HCT116 (cell line): Measurements from ENCODE around the gene RARB. TPM values are rescaled to one million over a fixed set of nuclear protein-coding genes. Genes with fewer than 3 reads are reported as not detected.

Experiments
- ATAC-seq: fragments of 200-7000 bp; cut with Tn5 transposase; 2 replicates; pipeline ENCODE4 v1.9.1; 2020; ENCODE audit warnings: mild to moderate bottlenecking, moderate library complexity
- BruUV-seq: library from RNA; stranded (reverse); fragments of 400-500 nt; replicated peaks from 2 replicates; lab custom pipeline; 2021; lab: Mats Ljungman, UMichigan
- CTCF ChIA-PET: fragments of 300-600 bp; sonication (Branson Sonifier 250); formaldehyde crosslinking; loops from one replicate; lab custom pipeline; 2021; ENCODE audit warnings: antibody characterized with exemption; lab: Charles Lee
- POLR2A ChIA-PET: fragments of 300-600, 350-600 bp; sonication (Branson Sonifier 250); formaldehyde crosslinking; loops from one replicate; lab custom pipeline; 2021; ENCODE audit warnings: antibody characterized with exemption; lab: Charles Lee
- RAD21 ChIA-PET, 2 experiments: fragments of 300-600 bp; sonication (Branson Sonifier 250); formaldehyde crosslinking; loops; one replicate each; lab custom pipeline; 2023; ENCODE audit warnings: low total read pairs in 2 of 2; ENCODE audit not compliant: uncharacterized antibody in 2 of 2, unreplicated experiment in 2 of 2, low non-redundant PET in 1 of 2; lab: Charles Lee
- DNase-seq: peaks from one replicate; pipeline ENCODE4 v3.0.0-alpha.2; 2010; ENCODE audit warnings: low read depth, low spot score
- H2AFZ ChIP-seq: fragments of 200-600 bp; shearing (Covaris generic), sonication (generic); 2 replicates; pipeline ENCODE4 v1.6.1; 2017; ENCODE audit warnings: low read depth, mixed run types, mixed read lengths, antibody characterized with exemption, low read length; ENCODE audit not compliant: poor library complexity, severe bottlenecking
- H3K27ac ChIP-seq: 2 replicates; pipeline ENCODE4 v1.5.1; 2012; ENCODE audit warnings: low read depth, low read length
- H3K27me3 ChIP-seq: fragments of 200-600 bp; sonication (generic); 2 replicates; pipeline ENCODE4 v1.6.1; 2016; ENCODE audit warnings: mixed run types, low read length, mixed read lengths; ENCODE audit not compliant: insufficient read depth
- H3K36me3 ChIP-seq, 2 experiments: fragments of 200-500 bp in 1 of 2; fragments of 200-600 bp in 1 of 2; sonication (Bioruptor generic) in 1 of 2; sonication (generic) in 1 of 2; 2 replicates each; pipeline versions ENCODE4 v1.5.1 to v1.6.1; 2014 to 2016; ENCODE audit warnings: low read length in 2 of 2, inconsistent platforms in 1 of 2, mixed read lengths in 1 of 2, mixed run types in 1 of 2; ENCODE audit not compliant: insufficient read depth in 2 of 2, control insufficient read depth in 1 of 2
- H3K4me1 ChIP-seq, 2 experiments: fragments of 200-600 bp in 1 of 2; sonication (generic) in 1 of 2; 2 replicates each; pipeline versions ENCODE4 v1.5.1 to v1.6.1; 2012 to 2017; ENCODE audit warnings: low read length in 2 of 2, inconsistent platforms in 1 of 2, mild to moderate bottlenecking in 1 of 2, mixed read lengths in 1 of 2, mixed run types in 1 of 2, moderate library complexity in 1 of 2; ENCODE audit not compliant: insufficient read depth in 2 of 2, control insufficient read depth in 1 of 2
- H3K4me2 ChIP-seq: fragments of 200-600 bp; sonication (generic); 2 replicates; pipeline ENCODE4 v1.6.1; 2017; ENCODE audit warnings: mixed run types, low read length, mixed read lengths
- H3K4me3 ChIP-seq, 2 experiments: fragments of 200-600 bp in 1 of 2; sonication (generic) in 1 of 2; replicated peaks in 1 of 2; 2 replicates each; pipeline ENCODE4 v1.5.1; 2011 to 2016; ENCODE audit warnings: low read length in 2 of 2, control low read depth in 1 of 2, low read depth in 1 of 2, mild to moderate bottlenecking in 1 of 2, mixed read lengths in 1 of 2, mixed run types in 1 of 2
- H3K79me2 ChIP-seq: fragments of 200-600 bp; sonication (generic); 2 replicates; pipeline ENCODE4 v1.6.1; 2017; ENCODE audit warnings: mild to moderate bottlenecking, mixed run types, low read length, moderate library complexity, mixed read lengths; ENCODE audit not compliant: insufficient read depth
- H3K9ac ChIP-seq: fragments of 200-600 bp; sonication (generic); 2 replicates; pipeline ENCODE4 v1.6.1; 2016; ENCODE audit warnings: low read length, mixed read lengths
- H3K9me2 ChIP-seq: fragments of 200-600 bp; sonication (generic), shearing (Covaris generic); 2 replicates; pipeline ENCODE4 v1.6.1; 2017; ENCODE audit warnings: mixed run types, mild to moderate bottlenecking, moderate library complexity; ENCODE audit not compliant: insufficient read depth
- H3K9me3 ChIP-seq, 2 experiments: fragments of 200-500 bp in 1 of 2; fragments of 200-600 bp in 1 of 2; sonication (Bioruptor generic) in 1 of 2; sonication (generic) in 1 of 2; 2 replicates each; pipeline ENCODE4 v1.6.1; 2014 to 2017; ENCODE audit warnings: low read length in 2 of 2, mixed read lengths in 2 of 2, inconsistent platforms in 1 of 2, low read depth in 1 of 2, mild to moderate bottlenecking in 1 of 2, mixed run types in 1 of 2, moderate library complexity in 1 of 2; ENCODE audit not compliant: control insufficient read depth in 1 of 2, insufficient read depth in 1 of 2
- H4K20me1 ChIP-seq: fragments of 200-600 bp; sonication (generic), shearing (Covaris generic); 2 replicates; pipeline ENCODE4 v1.6.1; 2017; ENCODE audit warnings: mixed run types, mild to moderate bottlenecking, moderate library complexity; ENCODE audit not compliant: insufficient read depth
- CEBPB ChIP-seq: IDR thresholded peaks from 2 replicates; pipeline ENCODE4 v1.6.1; 2012; ENCODE audit warnings: low read depth
- EGR1 ChIP-seq: IDR thresholded peaks from 2 replicates; pipeline ENCODE4 v1.6.1; 2012; ENCODE audit warnings: low read depth
- ELF1 ChIP-seq: IDR thresholded peaks from 2 replicates; pipeline ENCODE4 v1.6.1; 2012; ENCODE audit warnings: low read depth, borderline replicate concordance
- EZH2 ChIP-seq: fragments of 200-600 bp; sonication (generic); IDR thresholded peaks from 2 replicates; pipeline ENCODE4 v1.6.1; 2017; ENCODE audit warnings: antibody characterized with exemption, mixed run types
- JUND ChIP-seq: IDR thresholded peaks from 2 replicates; pipeline ENCODE4 v1.6.1; 2012
- POLR2AphosphoS5 ChIP-seq: IDR thresholded peaks from 2 replicates; pipeline ENCODE4 v1.6.1; 2011; ENCODE audit warnings: mild to moderate bottlenecking, low read depth, low read length, moderate library complexity
- RAD21 ChIP-seq: IDR thresholded peaks from 2 replicates; pipeline ENCODE4 v1.6.1; 2012; ENCODE audit warnings: low read depth, mild to moderate bottlenecking
- SRF ChIP-seq: IDR thresholded peaks from 2 replicates; pipeline ENCODE4 v1.6.1; 2012; ENCODE audit warnings: low read depth
- TCF7L2 ChIP-seq: IDR thresholded peaks from 2 replicates; pipeline ENCODE4 v1.7.0; 2011; ENCODE audit warnings: borderline replicate concordance, inconsistent platforms; ENCODE audit not compliant: insufficient read depth, insufficient read length; ENCODE audit errors: extremely low read depth
- YY1 ChIP-seq: IDR thresholded peaks from 2 replicates; pipeline ENCODE4 v1.6.1; 2011; ENCODE audit warnings: low read length, low read depth, moderate library complexity, mild to moderate bottlenecking; ENCODE audit not compliant: insufficient replicate concordance; ENCODE audit errors: extremely low read depth
- intact Hi-C: fragments of 100-400 bp; cut with micrococcal nuclease; formaldehyde crosslinking; loops from 2 replicates; pipeline ENCODE4 v1.10.0; 2022
- total RNA-seq: library from RNA; stranded (reverse); gene quantifications from one replicate; pipeline ENCODE4 v1.2.1, GENCODE V29; 2021; ENCODE audit not compliant: unreplicated experiment
- TF ChIP-seq, protein P1 (sequence below): IDR thresholded peaks from 2 replicates; pipeline ENCODE4 v1.6.1; 2011; ENCODE audit warnings: mild to moderate bottlenecking, low read length, moderate library complexity; ENCODE audit not compliant: insufficient replicate concordance; ENCODE audit errors: extremely low read depth
- TF ChIP-seq, protein P2 (sequence below): IDR thresholded peaks from 2 replicates; pipeline ENCODE4 v1.6.1; 2012
- TF ChIP-seq, protein P3 (sequence below): IDR thresholded peaks from 2 replicates; pipeline ENCODE4 v1.6.1; 2012; ENCODE audit warnings: low read depth

The RARB gene
- total RNA-seq, 1 experiment from 2014 or later, result not detected

DNA sequence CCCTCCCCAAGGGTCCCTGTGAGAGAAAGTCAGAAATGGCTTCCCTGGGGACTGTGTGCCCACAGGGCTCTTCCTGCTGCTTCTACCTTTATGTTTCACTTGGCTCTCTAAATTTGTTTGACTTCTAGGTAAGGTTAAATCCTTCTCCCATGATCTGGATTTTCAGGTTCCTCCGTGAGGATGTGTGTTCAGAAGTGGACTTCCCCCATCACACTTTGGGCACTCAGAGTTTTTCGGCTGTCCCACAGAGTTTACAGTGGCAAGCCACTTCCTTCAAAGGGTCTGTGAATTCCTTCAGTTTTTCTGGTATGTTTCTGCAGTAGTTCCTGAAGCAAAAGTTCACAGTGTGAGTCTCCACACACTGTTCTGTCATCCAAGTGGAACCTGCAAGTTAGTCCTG lies 30.9 kb upstream of the RARB start:
- no peak for DNase-seq
- H4K20me1 ChIP-seq, result no peaks in the 10 kb centered on the region
- intact Hi-C loops, result no loop called here
- BruUV-seq, result no TSS peak
- no peaks in the 10 kb centered on the region for H3K36me3 ChIP-seq
- no peaks in the 10 kb centered on the region for H3K9me3 ChIP-seq
- no peak overlapping the region for H3K4me3 ChIP-seq
- no peak for ATAC-seq
- H3K9me2 ChIP-seq, result no peaks in the 10 kb centered on the region
- H3K9ac ChIP-seq, result no peak overlapping the region
- no peaks in the 10 kb centered on the region for H3K4me1 ChIP-seq
- POLR2A ChIA-PET, result no interaction called here
- H3K27me3 ChIP-seq, result peaks cover 21% of the 10 kb centered on the region
- no peaks in the 10 kb centered on the region for H3K79me2 ChIP-seq
- no peak overlapping the region for H2AFZ ChIP-seq
- RAD21 ChIA-PET, result no interaction called here
- CTCF ChIA-PET, result no interaction called here
- no peak overlapping the region for H3K4me2 ChIP-seq
- TF ChIP-seq JUND (no peak), SRF (no peak), EZH2 (no peak), YY1 (no peak), RAD21 (no peak), TCF7L2 (no peak)
- TF ChIP-seq, protein P1, sequence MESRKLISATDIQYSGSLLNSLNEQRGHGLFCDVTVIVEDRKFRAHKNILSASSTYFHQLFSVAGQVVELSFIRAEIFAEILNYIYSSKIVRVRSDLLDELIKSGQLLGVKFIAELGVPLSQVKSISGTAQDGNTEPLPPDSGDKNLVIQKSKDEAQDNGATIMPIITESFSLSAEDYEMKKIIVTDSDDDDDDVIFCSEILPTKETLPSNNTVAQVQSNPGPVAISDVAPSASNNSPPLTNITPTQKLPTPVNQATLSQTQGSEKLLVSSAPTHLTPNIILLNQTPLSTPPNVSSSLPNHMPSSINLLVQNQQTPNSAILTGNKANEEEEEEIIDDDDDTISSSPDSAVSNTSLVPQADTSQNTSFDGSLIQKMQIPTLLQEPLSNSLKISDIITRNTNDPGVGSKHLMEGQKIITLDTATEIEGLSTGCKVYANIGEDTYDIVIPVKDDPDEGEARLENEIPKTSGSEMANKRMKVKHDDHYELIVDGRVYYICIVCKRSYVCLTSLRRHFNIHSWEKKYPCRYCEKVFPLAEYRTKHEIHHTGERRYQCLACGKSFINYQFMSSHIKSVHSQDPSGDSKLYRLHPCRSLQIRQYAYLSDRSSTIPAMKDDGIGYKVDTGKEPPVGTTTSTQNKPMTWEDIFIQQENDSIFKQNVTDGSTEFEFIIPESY, result no peak
- TF ChIP-seq, protein P2, sequence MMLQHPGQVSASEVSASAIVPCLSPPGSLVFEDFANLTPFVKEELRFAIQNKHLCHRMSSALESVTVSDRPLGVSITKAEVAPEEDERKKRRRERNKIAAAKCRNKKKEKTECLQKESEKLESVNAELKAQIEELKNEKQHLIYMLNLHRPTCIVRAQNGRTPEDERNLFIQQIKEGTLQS, result no peak
- no peak overlapping the region for H3K27ac ChIP-seq

DNA sequence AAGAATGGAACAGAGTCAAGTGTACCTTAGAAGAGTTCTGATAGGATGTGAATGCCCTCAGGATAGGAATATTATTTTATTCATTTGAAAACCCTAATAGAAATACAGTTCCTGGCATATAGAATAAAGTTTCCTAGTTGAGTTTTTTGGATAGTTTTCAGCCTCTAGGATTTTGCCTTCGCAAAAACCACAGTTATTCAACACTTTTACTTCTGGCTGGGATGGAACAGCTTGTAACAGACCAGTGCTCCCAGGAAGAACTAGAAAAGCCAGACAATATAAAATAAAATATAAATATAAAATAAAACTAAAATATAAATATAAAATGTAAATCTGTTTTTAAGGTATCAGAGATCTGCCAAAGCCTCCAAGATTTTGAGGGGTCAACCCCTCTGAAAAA lies 27.5 kb upstream of the RARB start:
- intact Hi-C loops, result no loop called here
- ChIA-PET RAD21 (no interaction called here), POLR2A (no interaction called here), CTCF (no interaction called here)
- Histone ChIP-seq H3K4me1 (no peaks in the 10 kb centered on the region), H3K27ac (no peak overlapping the region), H4K20me1 (no peaks in the 10 kb centered on the region), H3K4me3 (no peak overlapping the region), H3K79me2 (no peaks in the 10 kb centered on the region), H3K27me3 (peaks cover 21% of the 10 kb centered on the region), H2AFZ (no peak overlapping the region), H3K9ac (no peak overlapping the region), H3K4me2 (no peak overlapping the region), H3K9me3 (no peaks in the 10 kb centered on the region), H3K9me2 (no peaks in the 10 kb centered on the region), H3K36me3 (no peaks in the 10 kb centered on the region)
- ATAC-seq (no peak), DNase-seq (no peak)
- BruUV-seq, result no TSS peak
- TF ChIP-seq, protein P3, sequence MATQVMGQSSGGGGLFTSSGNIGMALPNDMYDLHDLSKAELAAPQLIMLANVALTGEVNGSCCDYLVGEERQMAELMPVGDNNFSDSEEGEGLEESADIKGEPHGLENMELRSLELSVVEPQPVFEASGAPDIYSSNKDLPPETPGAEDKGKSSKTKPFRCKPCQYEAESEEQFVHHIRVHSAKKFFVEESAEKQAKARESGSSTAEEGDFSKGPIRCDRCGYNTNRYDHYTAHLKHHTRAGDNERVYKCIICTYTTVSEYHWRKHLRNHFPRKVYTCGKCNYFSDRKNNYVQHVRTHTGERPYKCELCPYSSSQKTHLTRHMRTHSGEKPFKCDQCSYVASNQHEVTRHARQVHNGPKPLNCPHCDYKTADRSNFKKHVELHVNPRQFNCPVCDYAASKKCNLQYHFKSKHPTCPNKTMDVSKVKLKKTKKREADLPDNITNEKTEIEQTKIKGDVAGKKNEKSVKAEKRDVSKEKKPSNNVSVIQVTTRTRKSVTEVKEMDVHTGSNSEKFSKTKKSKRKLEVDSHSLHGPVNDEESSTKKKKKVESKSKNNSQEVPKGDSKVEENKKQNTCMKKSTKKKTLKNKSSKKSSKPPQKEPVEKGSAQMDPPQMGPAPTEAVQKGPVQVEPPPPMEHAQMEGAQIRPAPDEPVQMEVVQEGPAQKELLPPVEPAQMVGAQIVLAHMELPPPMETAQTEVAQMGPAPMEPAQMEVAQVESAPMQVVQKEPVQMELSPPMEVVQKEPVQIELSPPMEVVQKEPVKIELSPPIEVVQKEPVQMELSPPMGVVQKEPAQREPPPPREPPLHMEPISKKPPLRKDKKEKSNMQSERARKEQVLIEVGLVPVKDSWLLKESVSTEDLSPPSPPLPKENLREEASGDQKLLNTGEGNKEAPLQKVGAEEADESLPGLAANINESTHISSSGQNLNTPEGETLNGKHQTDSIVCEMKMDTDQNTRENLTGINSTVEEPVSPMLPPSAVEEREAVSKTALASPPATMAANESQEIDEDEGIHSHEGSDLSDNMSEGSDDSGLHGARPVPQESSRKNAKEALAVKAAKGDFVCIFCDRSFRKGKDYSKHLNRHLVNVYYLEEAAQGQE, result no peak
- TF ChIP-seq, protein P1, result no peak
- TF ChIP-seq TCF7L2, result no peak
- TF ChIP-seq POLR2AphosphoS5, result no peak
- TF ChIP-seq CEBPB, result no peak
- TF ChIP-seq EGR1, result no peak
- TF ChIP-seq ELF1, result no peak
